GM23248 (cell line): Measurements from ENCODE around the gene PEX12. TPM values are rescaled to one million over a fixed set of nuclear protein-coding genes. Genes with fewer than 3 reads are reported as not detected.

Experiments used
- DNase-seq: peaks from one replicate; pipeline ENCODE4 v3.0.0-alpha.2; 2015
- H2AFZ ChIP-seq: fragments of 200-600 bp; sonication (generic); 2 replicates; pipeline ENCODE4 v1.6.1; 2016; ENCODE audit warnings: antibody characterized with exemption
- H3F3A ChIP-seq: fragments of 200-600 bp; sonication (generic); 2 replicates; pipeline ENCODE4 v1.6.1; 2016; ENCODE audit warnings: mild to moderate bottlenecking, antibody characterized with exemption, mixed run types; ENCODE audit not compliant: insufficient read depth
- H3K27ac ChIP-seq: fragments of 200-600 bp; sonication (generic); 2 replicates; pipeline ENCODE4 v1.5.1; 2016; ENCODE audit warnings: mild to moderate bottlenecking
- H3K27me3 ChIP-seq: fragments of 200-600 bp; sonication (generic); replicated peaks from 2 replicates; pipeline ENCODE4 v1.6.1; 2016; ENCODE audit warnings: mild to moderate bottlenecking; ENCODE audit not compliant: insufficient read depth
- H3K36me3 ChIP-seq: fragments of 200-600 bp; sonication (generic); 2 replicates; pipeline ENCODE4 v1.6.1; 2016; ENCODE audit warnings: low read depth, mild to moderate bottlenecking
- H3K4me1 ChIP-seq: fragments of 200-600 bp; sonication (generic); 2 replicates; pipeline ENCODE4 v1.6.1; 2016; ENCODE audit warnings: mild to moderate bottlenecking; ENCODE audit not compliant: insufficient read depth
- H3K4me2 ChIP-seq: fragments of 200-600 bp; sonication (generic); one replicate; pipeline ENCODE4 v1.6.1; 2016; ENCODE audit warnings: mild to moderate bottlenecking; ENCODE audit not compliant: unreplicated experiment
- H3K4me3 ChIP-seq: fragments of 200-600 bp; sonication (generic); 2 replicates; pipeline ENCODE4 v1.5.1; 2016; ENCODE audit warnings: mild to moderate bottlenecking
- H3K79me2 ChIP-seq: fragments of 200-600 bp; sonication (generic); 2 replicates; pipeline ENCODE4 v1.6.1; 2016; ENCODE audit warnings: mild to moderate bottlenecking; ENCODE audit not compliant: insufficient read depth
- H3K9ac ChIP-seq: fragments of 200-600 bp; sonication (generic); 2 replicates; pipeline ENCODE4 v1.6.1; 2016; ENCODE audit warnings: mild to moderate bottlenecking
- H3K9me2 ChIP-seq: fragments of 200-600 bp; sonication (generic); 2 replicates; pipeline ENCODE4 v1.6.1; 2016; ENCODE audit warnings: mixed run types, mild to moderate bottlenecking, moderate library complexity; ENCODE audit not compliant: insufficient read depth
- H3K9me3 ChIP-seq: fragments of 200-600 bp; sonication (generic); one replicate; pipeline ENCODE4 v1.6.1; 2017; ENCODE audit warnings: low read depth
- H4K20me1 ChIP-seq: fragments of 200-600 bp; sonication (generic); 2 replicates; pipeline ENCODE4 v1.6.0; 2016; ENCODE audit not compliant: insufficient read depth
- EZH2 ChIP-seq: fragments of 200-600 bp; sonication (generic); IDR thresholded peaks from 2 replicates; pipeline ENCODE4 v1.6.1; 2018; ENCODE audit warnings: antibody characterized with exemption, mild to moderate bottlenecking; ENCODE audit not compliant: insufficient read depth, poor library complexity, severe bottlenecking
- EZH2phosphoT487 ChIP-seq: fragments of 200-600 bp; sonication (generic); IDR thresholded peaks from 2 replicates; pipeline ENCODE4 v1.6.1; 2018; ENCODE audit warnings: antibody characterized with exemption, moderate library complexity, mild to moderate bottlenecking, low read depth; ENCODE audit not compliant: insufficient read depth
- WGBS, 2 experiments: methylation state at CpG; one replicate each; pipeline ENCODE4 v1.1.6; 2015 to 2017; ENCODE audit warnings: low lambda C conversion rate in 2 of 2, low coverage in 1 of 2; ENCODE audit errors: missing lambda C conversion rate in 2 of 2; 5-methylcytosine and 5-hydroxymethylcytosine counted together
- in situ Hi-C: fragments of 300-500 bp; cut with MboI; formaldehyde crosslinking; loops from 2 replicates; pipeline ENCODE4 v1.15.0; 2020
- polyA plus RNA-seq: library from polyadenylated mRNA; unstranded; fragments of >200 nt; fragmentation: Nextera tagmentation; extraction: Ambion mirVana; gene quantifications from 2 replicates; pipeline ENCODE4 v1.2.1, GENCODE V29; 2016
- total RNA-seq: library from RNA; depleted of rRNA; stranded (reverse); fragments of >200 nt; shearing (Covaris generic); gene quantifications from 2 replicates; pipeline ENCODE4 v1.2.3, GENCODE V29; 2014; rRNA removed

PEX12 gene
- total RNA-seq (7.9 and 10.1 TPM in 2 replicates), polyA plus RNA-seq (6.3 and 6.7 TPM in 2 replicates)

GRCh38 chr17:35578197-35578928 is at the start of gene PEX12:
Gene PEX12 (minus strand): TSS chr17:35578571. CDS start chr17:35578021, 550 bp downstream.
- Histone ChIP-seq H3K27ac (peak within 1 kb of the TSS; percentile 79), H3K4me1 (peaks cover 18% of the 10 kb centered on the region), H3F3A (peaks cover 37% of the 10 kb centered on the region), H4K20me1 (no peaks in the 10 kb centered on the region), H3K9ac (peak within 1 kb of the TSS; percentile 93), H3K9me3 (no peaks in the 10 kb centered on the region), H3K36me3 (peaks cover 11% of the 10 kb centered on the region; the same call in 1 of the 2 replicates), H3K4me2 (peak within 1 kb of the TSS; percentile 97), H2AFZ (peak within 1 kb of the TSS; percentile 97), H3K27me3 (no peaks in the 10 kb centered on the region), H3K79me2 (peaks cover 29% of the 10 kb centered on the region), H3K9me2 (no peaks in the 10 kb centered on the region), H3K4me3 (peak within 1 kb of the TSS; percentile 95)
- WGBS, 2 experiments = 0 to 1% methylated on average over 45 of the region's 45 CpGs
- in situ Hi-C loops = no loop called here
- no peak for TF ChIP-seq EZH2
- DNase-seq = peak; percentile 89

- H3K27ac ChIP-seq = no peak overlapping the region
- no peak overlapping the region for H3K9ac ChIP-seq
- peaks cover 14% of the 10 kb centered on the region; the same call in 1 of the 2 replicates for H3K79me2 ChIP-seq
- H3K27me3 ChIP-seq = no peaks in the 10 kb centered on the region
- no peaks in the 10 kb centered on the region for H3K9me3 ChIP-seq
- no peak for TF ChIP-seq EZH2phosphoT487
- no peak for TF ChIP-seq EZH2
- H3K4me2 ChIP-seq = no peak overlapping the region
- H4K20me1 ChIP-seq = peaks cover 11% of the 10 kb centered on the region; the same call in 1 of the 2 replicates
- in situ Hi-C loops = no loop called here
- peaks cover 55% of the 10 kb centered on the region for H3K36me3 ChIP-seq
- peaks cover 16% of the 10 kb centered on the region for H3K4me1 ChIP-seq
- 87 to 91% methylated on average over 4 of the region's 4 CpGs for whole genome bisulfite sequencing, 2 experiments
- peaks cover 29% of the 10 kb centered on the region for H3F3A ChIP-seq
- H3K4me3 ChIP-seq = no peak overlapping the region
- H3K9me2 ChIP-seq = no peaks in the 10 kb centered on the region
- DNase-seq = no peak
- H2AFZ ChIP-seq = no peak overlapping the region
Observed at GRCh38 chr17:35627417-35627816, 49.0 kb upstream of the PEX12 start.

DNA sequence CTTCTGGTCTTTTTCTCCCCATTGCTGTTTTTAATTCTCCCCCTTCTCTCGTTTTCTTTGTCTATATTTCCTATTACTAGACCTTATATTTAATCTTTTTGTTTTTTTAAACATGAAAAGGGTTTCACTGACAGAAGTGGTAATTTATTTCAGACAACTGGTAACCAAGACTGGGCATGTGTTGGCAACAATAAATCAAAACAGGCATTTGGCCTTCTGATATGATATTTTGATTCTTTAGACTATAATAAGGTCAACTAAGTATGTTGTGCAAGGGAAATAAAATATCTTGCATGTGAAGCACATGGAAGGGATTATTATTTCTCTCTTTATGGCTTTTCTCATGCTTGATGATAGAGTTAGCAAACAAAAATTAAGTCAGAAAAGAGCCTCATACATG is 43.4 kb upstream of the PEX12 start:
- in situ Hi-C loops = no loop called here
- Histone ChIP-seq H3K9ac (no peak overlapping the region), H3K4me3 (no peak overlapping the region), H3F3A (no peaks in the 10 kb centered on the region), H3K79me2 (peaks cover 32% of the 10 kb centered on the region), H3K27me3 (no peaks in the 10 kb centered on the region), H3K4me2 (no peak overlapping the region), H3K9me3 (no peaks in the 10 kb centered on the region), H2AFZ (no peak overlapping the region), H3K27ac (no peak overlapping the region), H4K20me1 (no peaks in the 10 kb centered on the region), H3K36me3 (peaks cover 41% of the 10 kb centered on the region), H3K4me1 (no peaks in the 10 kb centered on the region), H3K9me2 (no peaks in the 10 kb centered on the region)
- no peak for TF ChIP-seq EZH2phosphoT487
- TF ChIP-seq EZH2 = no peak
- WGBS, 2 experiments = 91 to 93% methylated on average over 1 of the region's 1 CpG
- no peak for DNase-seq

DNA sequence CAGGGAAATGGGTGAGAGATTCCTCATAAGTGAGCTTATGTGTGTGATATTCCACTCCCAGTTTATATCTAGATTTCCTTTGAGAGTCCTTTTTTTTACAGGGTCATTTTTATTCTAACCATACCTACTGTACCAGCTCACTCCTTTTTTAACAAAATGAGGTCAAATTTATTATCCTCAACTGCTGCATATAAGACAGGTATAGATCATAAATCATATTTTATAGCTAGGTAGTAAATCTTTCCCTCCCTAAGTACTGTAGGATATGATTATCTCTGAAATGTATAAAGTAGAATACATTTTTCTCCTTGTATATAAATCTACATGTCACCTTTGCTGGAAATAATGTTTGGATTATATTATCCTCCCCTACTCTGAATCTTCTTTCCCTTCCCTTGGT is 40.3 kb upstream of the PEX12 start:
- no peaks in the 10 kb centered on the region for H3K9me3 ChIP-seq
- in situ Hi-C loops = loop anchor here (10.0 kb wide), 1 partner anchor 64 kb away; no protein-coding TSS in a partner anchor
- H3K27ac ChIP-seq = no peak overlapping the region
- no peak overlapping the region for H2AFZ ChIP-seq
- no peak for TF ChIP-seq EZH2phosphoT487
- TF ChIP-seq EZH2 = no peak
- H3K9ac ChIP-seq = no peak overlapping the region
- no peak overlapping the region for H3K4me3 ChIP-seq
- no peaks in the 10 kb centered on the region for H4K20me1 ChIP-seq
- 0 out of 2 replicates have a peak, but pooled peaks cover 12% of the 10 kb centered on the region for H3K36me3 ChIP-seq
- H3K9me2 ChIP-seq = no peaks in the 10 kb centered on the region
- H3K4me1 ChIP-seq = no peaks in the 10 kb centered on the region
- no peaks in the 10 kb centered on the region for H3F3A ChIP-seq
- H3K4me2 ChIP-seq = no peak overlapping the region
- H3K79me2 ChIP-seq = peaks cover 51% of the 10 kb centered on the region
- no peak for DNase-seq
- H3K27me3 ChIP-seq = no peaks in the 10 kb centered on the region
